Fibroblast of skin of right quadriceps (primary cell): Measurements from ENCODE around the gene PLCL2.

Experiments used
- DNase-seq: peaks from one replicate; pipeline ENCODE4 v3.0.0-alpha.2; 2013

Gene PLCL2

GRCh38 chr3:17014284-17014683, 129.5 kb downstream of the PLCL2 start:
- no peak for DNase-seq

- DNase-seq: no peak
Observed at GRCh38 chr3:17014709-17015108, 130.0 kb downstream of the PLCL2 start.

- no peak for DNase-seq
Observed at GRCh38 chr3:17021614-17022013, 136.9 kb downstream of the PLCL2 start.

DNA sequence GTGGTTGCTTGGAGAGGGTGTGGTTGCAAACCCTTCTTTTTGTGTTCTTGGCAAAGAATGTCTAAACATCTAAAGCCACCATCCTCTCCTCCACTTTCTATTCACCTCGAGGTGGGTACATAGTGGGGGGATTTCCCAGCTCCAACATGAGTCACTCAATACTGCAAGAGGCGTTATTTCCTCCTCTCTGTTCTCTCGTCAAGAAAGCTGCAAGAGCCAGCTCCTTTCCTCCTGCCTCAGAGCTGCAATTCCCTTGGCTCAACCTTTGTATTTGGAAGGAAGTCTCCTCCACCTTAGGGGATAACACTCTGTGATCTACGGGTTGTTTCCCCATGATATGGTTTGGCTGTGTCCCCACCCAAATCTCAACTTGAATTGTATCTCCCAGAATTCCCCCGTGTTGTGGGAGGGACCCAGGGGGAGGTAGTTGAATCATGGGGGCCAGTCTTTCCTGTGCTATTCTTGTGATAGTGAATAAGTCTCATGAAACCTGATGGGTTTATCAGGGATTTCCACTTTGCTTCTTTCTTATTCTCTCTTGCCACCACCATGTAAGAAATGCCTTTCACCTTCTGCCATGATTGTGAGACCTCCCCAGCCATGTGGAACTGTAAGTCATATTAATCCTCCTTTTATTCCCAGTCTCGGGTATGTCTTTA, 138.4 kb downstream of the PLCL2 start:
- no peak for DNase-seq

DNA sequence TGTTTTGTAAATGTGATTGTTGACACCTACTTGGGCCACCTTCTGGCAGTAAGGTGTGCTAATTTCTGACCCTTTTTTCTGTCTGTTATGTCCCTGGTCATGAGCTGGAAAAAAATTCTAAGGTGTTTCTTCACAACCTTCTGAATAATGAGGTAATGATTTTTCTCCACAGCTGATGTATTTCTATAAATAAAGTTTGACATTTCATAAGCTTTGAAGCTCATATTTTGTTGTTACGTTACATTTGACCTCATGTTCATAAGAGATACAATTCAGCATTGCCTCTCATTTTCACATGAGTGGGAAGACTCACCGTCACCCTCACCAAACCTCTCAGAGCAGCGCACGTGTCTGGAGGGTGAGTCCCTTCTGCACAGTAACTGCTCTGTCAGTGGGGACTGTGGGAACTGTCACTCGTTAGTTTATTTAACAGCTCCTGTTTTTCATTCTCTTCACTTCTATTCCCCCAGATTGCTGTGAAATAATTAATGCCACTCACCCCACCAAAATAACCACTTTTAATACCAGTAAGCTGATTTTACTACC, 140.9 kb downstream of the PLCL2 start:
- DNase-seq: no peak

DNA sequence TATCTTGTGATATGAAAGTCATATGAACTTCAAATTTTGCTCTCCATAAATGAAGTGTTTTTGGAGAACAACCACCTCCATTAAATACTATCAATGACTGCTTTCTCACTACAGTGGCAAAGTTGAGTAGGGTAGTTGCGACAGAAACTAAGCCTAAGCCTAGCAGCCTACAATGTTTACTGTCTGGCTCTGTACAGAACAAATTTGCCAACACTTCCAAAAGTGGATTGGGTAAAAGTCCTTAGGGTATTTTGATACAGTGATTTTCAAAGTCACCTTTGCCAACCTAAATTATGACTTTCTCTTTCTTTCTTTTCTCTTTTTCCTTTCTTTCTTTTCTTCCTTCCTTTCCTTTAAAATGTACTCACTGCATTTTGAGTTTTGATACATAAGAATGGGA, 142.6 kb downstream of the PLCL2 start:
- DNase-seq: no peak

DNA sequence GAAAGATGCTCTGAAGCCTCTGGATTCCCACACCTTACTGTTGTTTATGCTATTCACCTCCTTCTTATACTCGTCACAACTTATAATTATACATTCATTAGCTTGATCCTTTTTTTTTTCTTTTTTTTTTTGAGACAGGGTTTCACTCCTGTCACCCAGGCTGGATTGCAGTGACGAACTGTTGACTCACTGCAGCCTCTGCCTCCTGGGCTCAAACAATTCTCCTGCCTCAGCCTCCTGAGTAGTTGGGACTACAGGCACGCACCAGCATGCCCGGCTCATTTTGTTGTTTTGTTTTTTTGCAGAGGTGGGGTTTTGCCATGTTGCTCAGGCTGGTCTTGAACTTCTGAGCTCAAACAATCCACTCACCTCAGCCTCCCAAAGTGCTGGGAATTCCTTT, 143.6 kb downstream of the PLCL2 start:
- DNase-seq: no peak

GRCh38 chr3:17030438-17030837, 145.7 kb downstream of the PLCL2 start:
- DNase-seq: no peak

- DNase-seq: no peak
Observed at GRCh38 chr3:17030956-17031652, 146.3 kb downstream of the PLCL2 start.

- peak; percentile 35 for DNase-seq
Observed at GRCh38 chr3:17032407-17033034, 147.8 kb downstream of the PLCL2 start.

- peak; percentile 9 for DNase-seq
Observed at GRCh38 chr3:17033516-17034168, 148.9 kb downstream of the PLCL2 start.

DNA sequence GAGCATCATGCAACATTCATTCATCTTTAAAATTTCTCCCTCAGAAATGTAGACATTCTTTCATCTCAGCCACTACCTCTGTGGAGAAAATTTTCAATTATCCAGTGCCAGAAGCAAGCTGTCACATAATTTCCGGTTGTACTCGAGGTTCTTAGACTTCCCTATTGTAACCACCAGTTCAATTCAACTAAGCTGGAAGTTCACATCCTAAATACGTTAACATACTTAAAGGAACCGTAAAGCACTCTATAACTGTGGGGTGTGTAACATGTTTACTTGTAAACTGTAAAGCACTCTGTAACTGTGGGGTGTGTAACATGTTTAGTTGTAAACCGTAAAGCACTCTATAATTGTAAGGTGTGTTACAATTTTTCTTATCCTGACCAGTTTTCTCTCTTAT, 150.3 kb downstream of the PLCL2 start:
- DNase-seq: no peak

DNA sequence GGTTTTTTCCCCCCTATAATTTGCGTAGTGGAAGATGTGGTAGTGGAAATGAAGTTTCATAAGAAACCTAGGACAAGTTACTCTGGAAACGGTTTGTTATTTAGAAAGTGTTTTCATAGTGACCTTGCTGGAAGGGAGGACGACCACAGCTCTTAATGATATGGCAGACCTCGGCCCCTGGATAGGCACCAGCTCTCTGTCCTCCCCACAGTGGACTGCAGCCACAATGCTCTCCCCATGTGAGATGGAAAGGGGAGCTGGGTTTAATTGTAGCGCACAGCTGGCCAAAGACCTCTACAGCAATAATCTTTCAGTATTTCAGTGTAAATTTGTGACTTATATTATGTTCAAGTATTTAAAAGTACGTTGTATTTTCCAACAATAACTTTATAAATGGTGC, 151.2 kb downstream of the PLCL2 start:
- DNase-seq: no peak

DNA sequence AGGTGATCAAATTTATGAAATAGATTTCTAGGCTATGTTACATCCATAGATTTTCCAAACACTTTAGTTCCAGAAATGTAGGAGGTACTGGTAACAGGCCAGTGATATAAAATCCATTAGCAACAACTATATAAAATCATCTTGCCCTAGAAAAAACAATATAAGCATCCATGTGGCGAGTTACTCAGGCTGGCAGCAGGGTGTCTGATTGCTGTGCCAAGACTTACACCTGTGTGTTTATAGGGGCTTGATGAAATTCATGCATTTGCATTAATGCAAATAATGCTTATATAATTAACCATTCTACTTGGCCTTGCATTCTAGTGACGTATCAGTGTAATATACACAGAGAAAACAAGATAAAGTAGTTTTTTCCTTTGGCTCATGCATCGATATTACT, 153.4 kb downstream of the PLCL2 start:
- no peak for DNase-seq

GRCh38 chr3:17038900-17039553, 154.3 kb downstream of the PLCL2 start:
- DNase-seq: no peak

- DNase-seq: peak; percentile 91
Observed at GRCh38 chr3:17039594-17039993, 154.8 kb downstream of the PLCL2 start.

DNA sequence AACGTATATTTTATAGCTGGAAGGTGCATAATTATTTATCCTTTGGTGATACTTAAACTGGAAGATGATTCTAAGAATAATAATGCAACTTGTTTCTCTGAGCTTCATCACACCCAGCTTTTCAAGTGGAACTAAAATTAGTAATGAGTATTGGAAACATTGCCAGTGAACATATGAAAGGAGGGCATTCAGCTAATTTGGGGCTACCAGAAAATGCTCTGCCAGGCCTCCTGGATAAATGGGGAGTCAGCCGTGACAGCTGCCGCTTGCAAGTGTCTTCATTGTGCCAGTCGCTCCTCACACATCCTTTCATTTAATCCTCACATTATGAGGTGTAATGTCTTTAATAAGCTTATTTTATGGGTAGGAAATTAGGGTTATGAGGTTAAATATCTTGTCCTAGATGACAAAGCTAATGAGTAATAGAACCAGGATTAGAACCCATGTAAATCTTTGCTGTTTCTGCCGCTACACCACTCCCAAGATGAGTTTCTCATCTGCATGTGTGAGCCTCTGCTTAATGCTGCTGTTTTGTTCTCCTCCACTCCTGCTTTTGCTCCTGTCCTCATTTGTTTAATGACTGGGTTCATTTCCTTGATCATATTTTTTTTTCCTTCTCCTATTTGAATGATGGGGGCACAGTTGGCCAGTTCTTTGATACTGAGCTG, 155.7 kb downstream of the PLCL2 start:
- no peak for DNase-seq

GRCh38 chr3:17040990-17041377, 156.2 kb downstream of the PLCL2 start:
- DNase-seq: peak; percentile 34

DNA sequence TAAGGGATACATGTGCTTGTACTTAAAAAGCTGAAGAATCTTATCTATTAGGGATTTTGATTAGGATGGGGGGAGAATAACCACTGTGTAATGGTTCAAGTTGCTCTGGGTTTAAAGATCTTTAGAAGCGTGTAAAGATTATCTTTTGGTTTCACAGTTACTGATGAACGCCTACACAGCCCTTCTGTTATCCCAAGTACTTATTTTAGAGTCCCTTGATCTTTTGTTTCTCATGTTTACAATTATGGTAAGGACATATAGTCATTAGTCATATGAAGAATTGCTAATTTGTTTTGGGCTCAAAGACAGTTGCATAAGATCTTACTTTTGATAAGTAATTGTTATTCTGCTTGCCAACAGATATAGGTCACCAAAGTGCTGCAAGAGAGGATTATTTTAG, 160.1 kb downstream of the PLCL2 start:
- no peak for DNase-seq

DNA sequence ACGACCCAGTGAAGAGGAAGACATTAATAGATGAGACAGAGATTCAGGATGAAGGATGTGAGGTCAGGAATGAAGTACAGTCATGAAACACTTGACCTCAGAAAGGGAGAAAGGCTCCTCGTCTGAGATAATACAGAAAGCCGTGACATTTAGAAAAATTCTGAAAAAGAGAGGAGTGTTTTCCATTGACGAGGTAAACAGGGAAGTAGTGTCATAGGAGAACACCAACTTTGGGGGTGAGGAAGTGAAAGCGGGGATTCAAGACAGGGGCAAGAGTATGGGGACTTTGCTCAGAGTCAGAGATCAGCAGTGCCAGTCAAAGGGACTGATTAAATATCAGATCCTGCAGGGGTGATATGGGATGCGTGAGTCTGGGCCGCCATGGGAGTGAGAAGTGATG, 160.9 kb downstream of the PLCL2 start:
- no peak for DNase-seq

- no peak for DNase-seq
Observed at GRCh38 chr3:17046623-17047022, 161.9 kb downstream of the PLCL2 start.

DNA sequence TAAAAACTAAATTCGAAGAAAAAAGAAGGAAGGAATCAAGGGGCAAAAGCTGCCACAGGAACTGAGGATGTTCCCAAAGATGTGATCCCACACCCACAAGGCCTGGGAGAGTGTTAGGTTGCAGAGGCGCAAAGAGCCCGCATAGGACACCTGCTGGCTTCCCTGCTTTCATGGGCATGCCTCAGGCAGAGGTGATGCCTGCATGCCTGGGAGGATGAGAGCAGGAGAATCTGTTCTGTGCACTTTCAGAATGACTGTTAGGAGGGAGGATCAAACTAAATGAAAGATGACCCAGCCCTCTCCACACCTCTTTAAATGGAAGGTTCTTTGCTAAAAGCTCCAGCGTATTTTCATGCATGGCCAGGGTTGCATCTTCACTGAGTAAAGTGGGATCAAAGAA, 162.4 kb downstream of the PLCL2 start:
- no peak for DNase-seq
